HG02763 (cell line): ENCODE measurements around the gene THEM5.
"Not testable (repeated sequence)": the region's sequence is repeated elsewhere in the genome, so short reads cannot be mapped to it uniquely, and the experiment has no call there.

Experiments
- ATAC-seq: cut with Tn5 transposase; IDR thresholded peaks from one replicate; pipeline ENCODE4 v1.9.1; 2021; ENCODE audit warnings: mild to moderate bottlenecking, moderate library complexity; ENCODE audit not compliant: unreplicated experiment

THEM5 gene, protein sequence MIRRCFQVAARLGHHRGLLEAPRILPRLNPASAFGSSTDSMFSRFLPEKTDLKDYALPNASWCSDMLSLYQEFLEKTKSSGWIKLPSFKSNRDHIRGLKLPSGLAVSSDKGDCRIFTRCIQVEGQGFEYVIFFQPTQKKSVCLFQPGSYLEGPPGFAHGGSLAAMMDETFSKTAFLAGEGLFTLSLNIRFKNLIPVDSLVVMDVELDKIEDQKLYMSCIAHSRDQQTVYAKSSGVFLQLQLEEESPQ

DNA sequence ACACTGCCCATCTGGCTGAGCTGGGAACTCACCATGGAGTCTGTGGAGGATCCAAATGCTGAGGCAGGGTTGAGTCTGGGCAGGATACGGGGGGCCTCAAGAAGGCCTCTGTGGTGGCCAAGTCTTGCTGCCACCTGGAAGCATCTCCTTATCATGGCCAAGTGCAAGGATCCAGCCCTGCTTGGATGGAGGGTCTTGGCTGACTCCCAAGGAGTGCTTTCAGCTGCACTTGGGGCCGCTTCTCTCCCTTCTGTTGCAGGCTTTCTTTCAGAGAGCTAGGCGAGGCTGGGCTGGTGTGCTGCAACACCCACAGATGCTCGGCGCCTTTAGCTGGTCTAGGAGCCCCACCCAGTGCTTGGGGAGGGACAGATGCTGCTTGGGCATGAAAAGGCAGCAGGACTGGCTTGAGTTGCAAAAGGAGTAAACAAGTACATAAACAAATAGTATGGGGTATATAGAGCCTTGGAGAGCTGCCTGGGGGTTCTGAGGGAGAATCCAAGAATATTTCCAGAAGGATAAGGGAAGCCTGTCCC is at the start of gene THEM5:
Gene THEM5, minus strand, starts transcription at position 302 of the 533 bp plus-strand sequence. Its CDS starts 147 bp downstream, at position 155.
- ATAC-seq, result no peak

DNA sequence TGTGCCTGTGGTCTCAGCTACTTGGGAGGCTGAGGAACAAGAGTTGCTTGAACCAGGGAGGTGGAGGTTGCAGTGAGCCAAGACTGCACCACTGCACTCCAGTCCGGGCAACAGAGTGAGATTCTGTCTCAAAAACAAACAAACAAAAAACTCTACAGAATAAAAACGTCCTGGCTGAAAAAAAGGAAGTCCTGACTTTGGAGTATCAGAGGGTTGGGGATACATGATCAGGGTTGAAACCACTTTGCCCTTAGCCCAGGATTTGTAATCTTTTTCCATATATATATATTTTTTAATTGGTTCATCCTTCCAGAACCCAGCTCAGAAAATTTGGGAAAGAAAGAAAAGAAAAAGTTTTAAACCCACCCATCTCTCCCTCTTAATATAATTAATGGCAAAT is 49.3 kb upstream of the THEM5 start:
- no peak for ATAC-seq

DNA sequence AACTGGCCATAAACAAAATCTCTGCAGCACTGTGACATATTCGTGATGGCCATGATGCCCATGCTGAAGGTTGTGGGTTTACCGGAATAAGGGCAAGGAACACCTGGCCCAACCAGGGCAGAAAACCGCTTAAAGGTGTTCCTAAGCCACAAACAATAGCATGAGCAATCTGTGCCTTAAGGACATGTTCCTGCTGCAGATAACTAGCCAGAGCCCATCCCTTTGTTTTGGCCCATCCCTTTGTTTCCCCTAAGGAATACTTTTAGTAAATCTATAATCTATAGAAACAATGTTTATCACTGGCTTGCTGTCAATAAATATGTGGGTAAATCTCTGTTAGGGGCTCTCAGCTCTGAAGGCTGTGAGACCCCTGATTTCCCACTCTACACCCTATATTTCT is 47.3 kb upstream of the THEM5 start:
- not testable (repeated sequence) for ATAC-seq

DNA sequence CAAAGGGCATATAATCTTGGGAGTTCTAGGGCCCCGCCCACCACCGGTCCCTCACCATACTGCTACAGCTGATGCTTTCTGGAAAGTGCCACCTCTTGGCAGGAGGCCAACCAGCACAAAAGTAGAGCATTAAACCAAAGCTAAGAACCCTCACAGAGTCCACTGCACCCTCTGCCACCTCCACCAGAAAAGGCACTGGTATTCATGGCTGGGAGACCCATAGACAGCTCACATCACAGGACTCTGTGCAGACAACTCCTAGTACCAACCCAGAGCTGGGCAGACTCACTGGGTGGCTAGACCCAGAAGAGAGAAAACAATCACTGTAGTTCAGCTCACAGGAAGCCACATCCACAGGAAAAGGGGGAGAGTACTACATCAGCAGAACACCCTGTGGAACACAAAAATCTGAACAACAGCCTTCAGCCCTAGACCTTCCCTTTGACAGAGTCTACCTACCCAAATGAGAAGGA is 45.0 kb upstream of the THEM5 start:
- ATAC-seq, result no peak

DNA sequence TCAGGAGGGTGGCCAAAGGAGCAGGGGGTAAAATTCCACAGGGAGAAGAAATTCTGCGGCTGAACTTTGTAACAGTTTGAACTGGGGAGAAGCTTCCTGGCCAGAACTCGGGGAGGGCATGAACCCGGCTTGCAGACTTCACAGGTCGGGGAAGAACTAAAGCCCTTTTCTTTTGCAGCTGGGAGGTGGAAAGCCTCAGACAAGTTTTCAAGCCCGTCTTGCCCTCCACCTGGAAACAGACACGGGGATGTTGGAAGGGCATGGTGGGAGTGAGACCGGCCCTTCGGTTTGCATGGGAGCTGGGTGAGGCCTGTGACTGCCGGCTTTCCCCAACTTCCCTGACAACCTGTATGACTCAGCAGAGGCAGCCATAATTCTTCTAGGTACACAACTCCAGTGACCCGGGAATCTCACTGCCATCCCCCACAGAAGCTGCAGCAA is 44.5 kb upstream of the THEM5 start:
- no peak for ATAC-seq

DNA sequence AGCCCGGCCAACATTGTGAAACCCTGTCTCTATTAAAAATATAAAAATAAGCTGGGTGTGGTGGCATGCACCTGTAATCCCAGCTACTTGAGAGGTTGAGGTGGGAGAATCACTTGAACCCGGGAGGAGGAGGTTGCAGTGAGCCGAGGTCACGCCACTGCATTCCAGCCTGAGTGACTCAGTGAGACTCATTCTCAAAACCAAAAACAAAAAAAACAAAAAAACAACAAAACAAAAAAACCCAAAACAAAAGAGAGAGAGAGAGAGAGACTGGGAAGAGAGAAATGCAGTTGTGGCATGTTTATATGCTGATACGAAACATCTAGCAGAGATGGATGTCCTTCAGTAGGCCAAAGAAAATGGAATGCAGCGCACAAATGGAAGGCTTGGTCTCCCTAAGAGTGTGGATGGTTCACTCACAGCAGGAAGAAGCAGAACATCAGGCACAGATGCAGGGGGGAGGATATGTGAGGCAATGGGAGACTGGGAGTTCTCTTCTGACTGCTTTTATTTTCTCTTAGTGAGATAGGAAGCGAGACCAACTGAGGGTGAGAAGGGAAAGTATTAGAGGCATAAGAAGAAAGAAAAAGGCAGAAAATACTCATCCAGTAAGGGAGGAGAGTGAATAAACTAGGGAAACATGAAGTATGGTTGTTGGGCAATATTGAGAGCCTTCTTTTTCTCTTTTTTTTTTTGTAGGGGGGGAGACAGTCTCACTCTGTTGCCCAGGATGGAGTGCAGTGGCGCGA is 39.8 kb upstream of the THEM5 start:
- no peak for ATAC-seq

DNA sequence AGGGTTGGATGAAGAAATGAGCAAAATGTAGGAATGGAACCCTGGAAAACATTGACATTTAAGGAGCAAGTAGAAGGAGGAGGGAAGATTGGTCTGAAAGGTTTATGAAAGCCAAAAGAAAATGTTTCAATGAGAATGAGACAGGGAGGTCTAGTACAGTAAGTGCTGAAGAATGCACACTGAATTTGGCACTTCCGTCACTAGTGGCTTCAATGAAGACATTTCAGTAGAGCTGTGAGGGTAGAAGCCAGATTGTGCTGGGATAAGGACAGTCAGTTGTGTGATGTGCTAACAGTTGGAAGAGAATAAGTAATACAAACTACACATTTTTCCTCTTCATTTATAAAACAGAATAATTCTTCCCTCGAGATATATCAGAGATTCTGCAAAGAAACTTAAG is 38.7 kb upstream of the THEM5 start:
- no peak for ATAC-seq

DNA sequence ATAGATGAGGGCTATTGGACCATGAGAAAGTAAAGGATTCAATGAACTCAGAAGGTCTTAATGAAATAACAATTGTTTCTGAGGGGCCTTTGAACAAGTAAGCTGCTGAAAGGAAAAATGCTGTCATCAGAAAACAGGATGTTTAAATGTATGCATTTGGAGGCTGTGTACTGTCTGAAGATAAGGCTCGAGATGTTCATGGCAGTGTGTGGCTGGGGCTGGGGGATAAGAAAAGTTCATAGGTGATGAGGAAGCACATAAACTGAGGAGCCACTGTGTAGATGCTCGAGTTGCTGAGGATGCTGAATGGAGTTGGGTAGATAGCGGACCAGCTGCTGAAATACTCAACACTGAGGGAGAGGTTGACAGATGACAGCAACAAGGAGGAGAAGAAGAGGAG is 38.0 kb upstream of the THEM5 start:
- no peak for ATAC-seq

DNA sequence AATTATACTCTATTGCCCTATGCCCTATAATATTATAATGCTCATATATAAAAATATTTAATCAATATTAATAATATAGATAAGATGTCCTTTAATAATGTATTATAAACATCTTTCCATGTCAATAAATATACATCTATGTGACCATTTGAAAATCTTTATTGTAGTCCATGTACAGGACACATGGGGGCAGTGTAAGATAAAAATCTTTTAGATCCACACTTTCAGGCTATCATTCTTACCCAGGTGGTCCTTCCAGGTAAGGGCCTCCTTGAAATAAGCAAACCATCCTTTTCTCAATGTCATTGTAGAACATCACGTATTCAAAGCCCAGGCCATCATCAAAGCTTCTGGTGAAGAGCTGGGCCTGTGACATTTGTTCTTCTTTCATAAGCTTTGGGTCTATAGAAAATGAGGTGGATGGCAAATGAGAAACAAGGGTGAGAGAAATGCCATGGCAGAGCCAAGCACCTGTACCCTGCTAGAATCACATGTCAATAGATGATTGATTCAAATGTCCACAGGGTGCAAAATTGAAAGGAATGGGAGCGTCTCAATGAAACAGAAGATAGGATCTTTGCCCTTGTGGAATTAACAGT is 35.6 kb upstream of the THEM5 start:
- no peak for ATAC-seq

DNA sequence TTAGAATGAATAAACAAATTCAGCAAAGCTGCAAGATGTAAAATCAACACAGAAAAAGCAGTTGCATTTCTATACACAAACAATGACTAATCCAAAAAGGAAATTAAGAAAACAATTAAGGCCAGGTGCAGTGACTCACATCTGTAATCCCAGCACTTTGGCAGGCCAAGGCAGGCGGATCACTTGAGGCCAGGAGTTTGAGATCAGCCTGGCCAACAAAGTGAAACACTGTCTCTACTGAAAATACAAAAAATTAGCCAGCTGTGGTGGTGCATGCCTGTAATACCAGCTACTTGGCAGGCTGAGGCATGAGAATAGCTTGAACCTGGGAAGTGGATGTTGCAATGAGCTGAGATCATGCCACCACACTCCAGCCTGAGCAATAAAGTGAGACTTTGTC is 33.5 kb upstream of the THEM5 start:
- no peak for ATAC-seq

DNA sequence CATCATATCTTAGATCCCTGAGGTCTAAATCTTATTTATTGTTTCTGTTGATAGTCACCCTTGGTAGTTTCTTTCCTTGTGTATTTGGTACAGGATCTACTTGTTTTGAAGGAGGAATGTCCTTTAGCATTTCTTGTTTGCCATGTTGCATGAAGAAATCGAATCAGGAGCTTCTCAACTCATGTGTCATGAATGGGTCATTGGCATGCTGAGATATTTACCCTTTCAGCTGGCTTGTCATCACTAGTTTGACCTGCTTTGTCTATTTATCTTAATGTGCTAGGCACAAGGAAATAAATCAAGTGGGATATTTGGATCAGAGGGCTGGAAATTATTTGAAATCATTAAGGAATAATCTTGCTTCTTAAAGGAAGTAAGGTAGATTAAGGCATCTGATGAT is 32.0 kb upstream of the THEM5 start:
- no peak for ATAC-seq

DNA sequence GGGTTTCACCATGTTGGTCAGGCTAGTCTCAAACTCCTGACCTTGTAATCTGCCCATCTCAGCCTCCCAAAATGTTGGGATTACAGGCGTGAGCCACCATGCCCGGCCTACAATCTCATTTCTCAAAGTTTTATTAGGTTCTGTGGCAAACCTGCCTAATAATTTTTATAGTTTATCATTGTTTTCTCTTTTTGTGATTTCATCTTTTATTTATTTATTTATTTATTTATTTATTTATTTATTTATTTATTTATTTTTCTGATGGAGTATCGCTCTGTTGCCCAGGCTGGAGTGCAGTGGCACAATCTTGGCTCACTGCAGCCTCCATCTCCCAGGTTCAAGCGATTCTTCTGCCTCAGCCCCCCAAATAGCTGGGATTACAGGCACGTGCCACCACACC is 31.4 kb upstream of the THEM5 start:
- ATAC-seq, result not testable (repeated sequence)

DNA sequence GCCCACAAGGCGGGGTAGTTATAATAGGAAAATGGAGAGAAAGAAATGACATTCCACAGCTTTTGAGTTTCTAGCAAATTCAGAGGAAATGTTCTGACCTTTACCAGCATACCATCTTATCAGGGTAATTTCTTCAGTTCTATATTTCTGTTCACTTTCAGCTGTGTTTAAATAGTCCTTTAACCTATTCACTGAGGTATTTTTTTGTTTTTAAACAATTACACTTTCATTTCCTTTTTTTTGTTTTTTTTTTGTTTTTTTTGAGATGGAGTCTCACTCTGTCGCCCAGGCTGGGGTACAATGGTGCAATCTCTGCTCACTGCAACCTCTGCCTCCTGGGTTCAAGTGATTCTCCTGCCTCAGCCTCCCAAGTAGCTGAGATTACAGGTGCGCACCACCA is 30.9 kb upstream of the THEM5 start:
- ATAC-seq, result not testable (repeated sequence)

DNA sequence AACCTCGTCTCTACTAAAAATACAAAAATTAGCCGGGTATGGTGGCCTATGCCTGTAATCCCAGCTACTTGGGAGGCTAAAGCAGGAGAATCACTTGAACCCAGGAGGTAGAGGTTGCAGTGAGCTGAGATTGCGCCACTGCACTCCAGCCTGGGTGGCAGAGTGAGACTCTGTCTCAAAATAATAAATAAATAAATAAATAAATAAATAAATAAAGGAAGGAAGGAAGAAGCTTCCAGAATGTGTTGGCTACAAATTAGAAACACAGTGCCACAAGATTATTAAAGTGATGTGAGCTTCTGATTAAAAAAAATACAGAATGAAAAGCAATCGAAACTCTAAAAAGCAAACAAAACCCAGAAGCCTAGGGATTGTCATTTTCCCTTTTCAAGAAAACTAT is 30.4 kb upstream of the THEM5 start:
- ATAC-seq, result not testable (repeated sequence)

DNA sequence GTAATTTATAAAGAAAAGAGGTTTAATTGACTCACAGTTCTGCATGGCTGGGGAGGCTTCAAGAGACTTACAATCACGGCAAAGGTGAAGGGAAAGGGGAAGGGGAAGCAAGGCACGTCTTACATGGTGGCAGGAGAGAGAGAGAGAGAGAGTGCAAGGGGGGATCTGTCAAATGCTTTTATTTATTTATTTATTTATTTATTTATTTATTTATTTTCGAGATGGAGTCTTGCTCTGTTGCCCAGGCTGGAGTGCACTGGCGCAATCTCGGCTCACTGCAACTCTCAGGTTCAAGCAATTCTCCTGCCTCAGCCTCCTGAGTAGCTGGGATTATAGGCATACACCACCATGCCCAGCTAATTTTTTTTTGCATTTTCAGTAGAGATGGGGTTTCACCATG is 29.4 kb upstream of the THEM5 start:
- ATAC-seq, result not testable (repeated sequence)

DNA sequence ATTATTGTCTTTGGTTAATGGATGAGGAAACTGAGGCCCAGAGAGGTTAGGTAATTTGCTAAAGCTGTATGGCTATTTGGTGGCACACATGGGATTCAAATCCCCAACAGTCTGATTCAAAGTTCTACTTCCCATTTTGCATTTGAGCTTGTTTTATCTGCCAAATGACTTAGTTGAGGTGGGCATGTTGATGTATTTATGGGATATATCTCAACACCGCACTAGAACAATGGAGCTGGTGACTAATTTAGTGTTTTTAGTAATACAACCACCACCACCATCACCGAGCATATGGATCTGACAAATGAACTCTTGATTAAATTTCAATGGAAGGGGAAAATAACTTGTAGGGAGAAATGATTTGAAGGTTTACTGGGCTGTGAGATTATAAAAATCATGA is 29.0 kb upstream of the THEM5 start:
- ATAC-seq, result no peak

DNA sequence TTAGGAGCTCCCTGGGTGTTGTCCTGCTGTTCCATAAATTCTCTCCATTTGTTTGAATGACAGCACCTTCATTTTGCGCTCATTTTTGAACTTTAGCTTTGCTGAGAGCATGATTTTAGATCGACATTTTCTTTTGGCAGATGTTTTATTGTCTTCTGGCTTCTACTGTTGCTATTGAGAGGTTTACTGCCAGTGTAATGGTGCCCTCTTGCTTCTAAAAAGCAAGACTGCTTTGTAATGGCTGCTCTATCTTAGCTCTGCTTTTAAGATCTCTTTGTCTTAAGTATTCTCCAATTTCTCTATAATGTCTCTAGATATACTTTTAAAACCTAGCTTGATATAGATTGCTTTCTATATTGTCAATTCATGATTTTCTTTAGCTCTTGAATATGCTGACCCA is 28.0 kb upstream of the THEM5 start:
- ATAC-seq, result no peak

DNA sequence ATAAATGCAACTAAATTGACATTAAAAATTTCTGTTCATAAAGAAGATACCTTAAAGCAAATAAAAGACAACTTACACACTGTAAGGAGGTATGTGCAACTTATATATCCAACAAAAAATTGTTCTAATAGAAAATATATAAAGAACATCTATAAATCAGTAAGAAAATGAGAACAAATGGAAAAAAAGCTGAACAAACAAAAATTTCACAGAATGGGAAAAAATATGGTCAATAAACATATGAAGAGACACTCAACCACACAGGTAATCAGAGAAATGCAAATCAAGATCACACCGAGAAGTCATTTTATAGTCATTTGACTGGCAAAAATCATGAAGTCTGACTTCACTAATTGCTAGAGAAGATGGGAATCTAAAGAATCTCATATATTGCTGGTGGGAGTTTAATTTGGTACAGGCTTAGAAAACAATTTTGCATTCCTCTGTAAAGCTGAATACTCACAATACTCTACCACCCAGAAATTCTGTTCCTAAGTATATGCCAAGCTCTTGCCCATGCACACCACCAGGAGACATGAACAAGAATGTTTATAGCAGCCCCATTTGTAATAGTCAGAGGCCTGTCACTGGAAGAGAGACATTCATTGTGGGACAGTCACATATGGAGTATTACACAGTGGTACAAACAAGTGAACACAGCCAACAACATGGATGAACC is 22.0 kb upstream of the THEM5 start:
- no peak for ATAC-seq

DNA sequence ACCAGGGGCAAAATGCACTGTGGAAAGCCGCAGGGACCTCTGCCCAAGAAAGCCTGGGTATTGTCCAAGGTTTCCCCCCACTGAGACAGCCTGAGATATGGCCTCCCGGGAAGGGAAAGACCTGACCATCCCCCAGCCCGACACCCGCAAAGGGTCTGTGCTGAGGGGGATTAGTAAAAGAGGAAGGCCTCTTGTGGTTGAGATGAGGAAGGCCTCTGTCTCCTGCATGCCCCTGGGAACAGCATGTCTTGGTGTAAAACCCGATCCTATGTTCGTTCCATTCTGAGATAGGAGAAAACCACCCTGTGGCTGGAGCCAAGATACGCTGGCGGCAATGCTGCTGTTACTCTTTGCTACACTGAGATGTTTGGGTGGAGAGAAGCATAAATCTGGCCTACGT is 19.3 kb upstream of the THEM5 start:
- not testable (repeated sequence) for ATAC-seq

DNA sequence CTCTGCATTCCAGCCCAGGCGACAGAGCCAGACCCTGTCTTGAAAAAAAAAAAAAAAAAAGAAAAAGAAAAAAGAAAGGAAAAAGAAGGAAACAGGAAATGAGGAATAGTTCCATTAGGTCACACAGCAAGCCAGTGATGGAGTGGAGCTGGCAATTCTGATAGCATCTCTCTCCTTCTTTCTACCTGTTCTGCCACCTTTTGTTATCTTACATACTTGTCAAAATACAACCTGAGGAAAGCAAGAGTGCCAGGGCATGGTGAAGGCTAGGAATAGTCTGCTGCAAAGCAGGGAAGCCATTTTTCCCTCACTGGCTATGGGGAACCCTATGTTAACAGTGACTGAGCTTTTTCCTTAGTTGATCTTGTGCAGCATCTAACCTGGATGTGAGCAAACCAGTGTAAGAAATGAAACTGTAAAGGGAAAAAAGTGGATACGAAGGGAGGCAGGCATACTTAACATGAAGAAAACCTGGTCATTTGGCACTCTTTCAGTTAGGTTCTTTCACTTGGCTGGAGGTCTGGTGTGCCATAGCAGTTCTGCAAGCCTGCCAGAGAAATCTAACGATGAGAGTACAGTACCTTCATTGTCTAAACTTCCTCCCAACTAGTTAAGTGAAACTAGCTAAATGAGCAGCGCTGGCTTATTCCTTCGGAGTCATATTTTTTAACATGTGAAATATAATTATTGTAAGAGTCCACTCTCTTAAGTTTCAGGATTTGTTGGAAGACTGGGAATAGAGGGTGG is 17.9 kb upstream of the THEM5 start:
- ATAC-seq, result no peak
